GM18867 (cell line): ENCODE measurements around the gene BPIFA1.

ENCODE experiments used
- ATAC-seq: cut with Tn5 transposase; IDR thresholded peaks from one replicate; pipeline ENCODE4 v1.9.1; 2021; ENCODE audit warnings: mild to moderate bottlenecking, moderate library complexity; ENCODE audit not compliant: unreplicated experiment

BPIFA1 gene

GRCh38 chr20:33235696-33236095 is at the start of gene BPIFA1:
Gene BPIFA1, plus strand, starts transcription at chr20:33235996. Its CDS starts 1,716 bp downstream, at chr20:33237712.
- ATAC-seq: no peak

- ATAC-seq: no peak
Measured at GRCh38 chr20:33187491-33187890, 48.3 kb upstream of the BPIFA1 start.

- no peak for ATAC-seq
Measured at GRCh38 chr20:33188421-33188820, 47.4 kb upstream of the BPIFA1 start.

GRCh38 chr20:33191484-33191883 is 44.3 kb upstream of the BPIFA1 start:
- ATAC-seq: no peak

GRCh38 chr20:33191955-33192354 is 43.8 kb upstream of the BPIFA1 start:
- ATAC-seq: no peak

- no peak for ATAC-seq
Measured at GRCh38 chr20:33192912-33193501, 42.8 kb upstream of the BPIFA1 start.

- no peak for ATAC-seq
Measured at GRCh38 chr20:33199026-33199425, 36.8 kb upstream of the BPIFA1 start.

- no peak for ATAC-seq
Measured at GRCh38 chr20:33202451-33202850, 33.3 kb upstream of the BPIFA1 start.

GRCh38 chr20:33203444-33203843 is 32.4 kb upstream of the BPIFA1 start:
- ATAC-seq: no peak

- ATAC-seq: no peak
Measured at GRCh38 chr20:33209789-33210188, 26.0 kb upstream of the BPIFA1 start.

GRCh38 chr20:33210371-33210770 is 25.4 kb upstream of the BPIFA1 start:
- ATAC-seq: no peak

- ATAC-seq: no peak
Measured at GRCh38 chr20:33211817-33212424, 23.9 kb upstream of the BPIFA1 start.

GRCh38 chr20:33217052-33217451 is 18.7 kb upstream of the BPIFA1 start, which contains the start of gene BPIFA3:
Gene BPIFA3, plus strand, starts transcription at chr20:33217352. Its CDS starts 185 bp downstream, at chr20:33217537.
- no peak for ATAC-seq

- no peak for ATAC-seq
Measured at GRCh38 chr20:33224399-33224798, 11.4 kb upstream of the BPIFA1 start.

GRCh38 chr20:33229843-33230242 is 6.0 kb upstream of the BPIFA1 start:
- ATAC-seq: no peak

- no peak for ATAC-seq
Measured at GRCh38 chr20:33231237-33231636, 4.6 kb upstream of the BPIFA1 start.

- ATAC-seq: no peak
Measured at GRCh38 chr20:33232486-33233072, 3.2 kb upstream of the BPIFA1 start.

- ATAC-seq: no peak
Measured at GRCh38 chr20:33233129-33233774, 2.5 kb upstream of the BPIFA1 start.

- ATAC-seq: no peak
Measured at GRCh38 chr20:33234050-33234449, 1.7 kb upstream of the BPIFA1 start.

GRCh38 chr20:33236351-33236750 is 555 bp downstream of the BPIFA1 start:
- ATAC-seq: no peak

GRCh38 chr20:33237989-33238388 is 2.2 kb downstream of the BPIFA1 start:
- ATAC-seq: no peak

- ATAC-seq: no peak
Measured at GRCh38 chr20:33239418-33239817, 3.6 kb downstream of the BPIFA1 start.
